ENCODE results near the gene TM4SF4.

DNA sequence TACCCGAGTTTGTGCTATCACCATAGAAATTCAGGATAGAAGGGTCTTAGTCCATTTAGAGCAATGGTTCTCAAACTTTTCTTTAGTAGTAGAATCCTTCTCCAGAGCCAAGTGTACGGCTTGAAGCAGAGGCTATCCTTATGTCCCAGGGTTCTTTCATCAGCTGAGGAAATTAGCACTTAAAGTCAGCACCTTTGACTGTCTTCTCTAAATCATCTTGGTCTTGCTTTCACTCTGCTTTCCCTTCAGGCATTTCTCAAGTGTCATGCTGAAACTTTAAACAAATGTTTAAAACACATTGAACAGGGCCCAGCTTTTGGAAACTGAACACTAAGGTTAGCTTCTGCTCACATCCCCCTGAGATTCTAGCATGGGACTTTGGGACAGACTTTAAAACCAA, 78.2 kb downstream of the TM4SF4 start:
- TF ChIP-seq, protein P1, sequence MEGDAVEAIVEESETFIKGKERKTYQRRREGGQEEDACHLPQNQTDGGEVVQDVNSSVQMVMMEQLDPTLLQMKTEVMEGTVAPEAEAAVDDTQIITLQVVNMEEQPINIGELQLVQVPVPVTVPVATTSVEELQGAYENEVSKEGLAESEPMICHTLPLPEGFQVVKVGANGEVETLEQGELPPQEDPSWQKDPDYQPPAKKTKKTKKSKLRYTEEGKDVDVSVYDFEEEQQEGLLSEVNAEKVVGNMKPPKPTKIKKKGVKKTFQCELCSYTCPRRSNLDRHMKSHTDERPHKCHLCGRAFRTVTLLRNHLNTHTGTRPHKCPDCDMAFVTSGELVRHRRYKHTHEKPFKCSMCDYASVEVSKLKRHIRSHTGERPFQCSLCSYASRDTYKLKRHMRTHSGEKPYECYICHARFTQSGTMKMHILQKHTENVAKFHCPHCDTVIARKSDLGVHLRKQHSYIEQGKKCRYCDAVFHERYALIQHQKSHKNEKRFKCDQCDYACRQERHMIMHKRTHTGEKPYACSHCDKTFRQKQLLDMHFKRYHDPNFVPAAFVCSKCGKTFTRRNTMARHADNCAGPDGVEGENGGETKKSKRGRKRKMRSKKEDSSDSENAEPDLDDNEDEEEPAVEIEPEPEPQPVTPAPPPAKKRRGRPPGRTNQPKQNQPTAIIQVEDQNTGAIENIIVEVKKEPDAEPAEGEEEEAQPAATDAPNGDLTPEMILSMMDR (conservative IDR thresholded peaks at IDR 0.05): no peak
- no peak for TF ChIP-seq EZH2 (IDR thresholded peaks at IDR 0.05; ENCODE audit: low read depth)

All from PC-9 (cell line).